HFFc6 (cell line): ENCODE data around the gene TFEB. TPM values are rescaled to one million over a fixed set of nuclear protein-coding genes. Genes with fewer than 3 reads are reported as not detected.
A peak's percentile ranks its signal among the peaks of the same experiment; 100 is the strongest.

Experiments
- DNase-seq: peaks from one replicate; pipeline ENCODE4 v3.0.0-alpha.2; 2018
- H3K27ac Mint-ChIP-seq: 2 replicates; pipeline ENCODE4 v1.8.0; 2020; ENCODE audit warnings: mild to moderate bottlenecking, mixed read lengths
- H3K27me3 Mint-ChIP-seq: 2 replicates; pipeline ENCODE4 v1.8.0; 2021; ENCODE audit warnings: mild to moderate bottlenecking, moderate library complexity, mixed read lengths; ENCODE audit not compliant: insufficient read depth
- H3K36me3 Mint-ChIP-seq: 2 replicates; pipeline ENCODE4 v1.8.0; 2021; ENCODE audit warnings: low read depth, mixed read lengths
- H3K4me1 Mint-ChIP-seq: 2 replicates; pipeline ENCODE4 v1.8.0; 2020; ENCODE audit warnings: low read depth, mixed read lengths
- H3K4me3 Mint-ChIP-seq: 2 replicates; pipeline ENCODE4 v1.8.0; 2020; ENCODE audit warnings: mild to moderate bottlenecking, moderate library complexity, mixed read lengths
- H3K9me3 Mint-ChIP-seq: 2 replicates; pipeline ENCODE4 v1.8.0; 2020; ENCODE audit warnings: mild to moderate bottlenecking, mixed read lengths
- total RNA-seq, 6 experiments: library from RNA; stranded (reverse); fragmentation: NEBNext Ultra II Directional; extraction: Animal tissue kit (Norgen Biotek cat#: 25700); gene quantifications; 2 replicates in 1 of 6; 3 replicates in 5 of 6; pipeline ENCODE4 v1.2.3, GENCODE V29; 2021
- TF ChIP-seq, protein P1 (sequence below): fragments of 200-600 bp; sonication (generic); IDR thresholded peaks from 2 replicates; pipeline ENCODE4 v1.5.0; 2021; ENCODE audit warnings: antibody characterized with exemption, mild to moderate bottlenecking

The TFEB gene
- total RNA-seq, 6 experiments from 2014 or later, result 8.7 to 14.2 (median 11.0) TPM

DNA sequence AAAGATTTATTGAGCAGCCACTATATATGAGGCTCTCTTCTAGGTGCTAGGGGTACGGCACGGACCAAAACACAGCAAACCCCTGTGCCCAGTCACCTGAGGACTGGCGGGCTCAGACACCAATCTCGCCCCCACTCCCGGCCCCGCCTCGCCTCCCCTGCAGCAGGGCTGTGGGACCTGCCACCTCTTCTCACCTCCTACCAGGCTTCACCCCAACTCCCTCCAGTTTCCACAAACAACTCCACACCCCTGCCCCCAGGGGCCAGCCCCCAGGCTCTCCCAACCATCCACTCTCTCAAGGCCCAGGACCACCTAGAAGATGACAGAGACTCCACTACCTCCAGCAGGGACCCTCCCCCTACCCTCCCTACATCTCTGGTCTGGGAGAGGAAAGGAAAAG, 6.5 kb downstream of the TFEB start:
- TF ChIP-seq, protein P1, sequence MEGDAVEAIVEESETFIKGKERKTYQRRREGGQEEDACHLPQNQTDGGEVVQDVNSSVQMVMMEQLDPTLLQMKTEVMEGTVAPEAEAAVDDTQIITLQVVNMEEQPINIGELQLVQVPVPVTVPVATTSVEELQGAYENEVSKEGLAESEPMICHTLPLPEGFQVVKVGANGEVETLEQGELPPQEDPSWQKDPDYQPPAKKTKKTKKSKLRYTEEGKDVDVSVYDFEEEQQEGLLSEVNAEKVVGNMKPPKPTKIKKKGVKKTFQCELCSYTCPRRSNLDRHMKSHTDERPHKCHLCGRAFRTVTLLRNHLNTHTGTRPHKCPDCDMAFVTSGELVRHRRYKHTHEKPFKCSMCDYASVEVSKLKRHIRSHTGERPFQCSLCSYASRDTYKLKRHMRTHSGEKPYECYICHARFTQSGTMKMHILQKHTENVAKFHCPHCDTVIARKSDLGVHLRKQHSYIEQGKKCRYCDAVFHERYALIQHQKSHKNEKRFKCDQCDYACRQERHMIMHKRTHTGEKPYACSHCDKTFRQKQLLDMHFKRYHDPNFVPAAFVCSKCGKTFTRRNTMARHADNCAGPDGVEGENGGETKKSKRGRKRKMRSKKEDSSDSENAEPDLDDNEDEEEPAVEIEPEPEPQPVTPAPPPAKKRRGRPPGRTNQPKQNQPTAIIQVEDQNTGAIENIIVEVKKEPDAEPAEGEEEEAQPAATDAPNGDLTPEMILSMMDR, result no peak
- Mint-ChIP-seq H3K4me3 (no peak overlapping the region), H3K27me3 (no peaks in the 10 kb centered on the region), H3K4me1 (peaks cover 51% of the 10 kb centered on the region), H3K36me3 (no peaks in the 10 kb centered on the region), H3K27ac (no peak overlapping the region), H3K9me3 (no peaks in the 10 kb centered on the region)
- no peak for DNase-seq

DNA sequence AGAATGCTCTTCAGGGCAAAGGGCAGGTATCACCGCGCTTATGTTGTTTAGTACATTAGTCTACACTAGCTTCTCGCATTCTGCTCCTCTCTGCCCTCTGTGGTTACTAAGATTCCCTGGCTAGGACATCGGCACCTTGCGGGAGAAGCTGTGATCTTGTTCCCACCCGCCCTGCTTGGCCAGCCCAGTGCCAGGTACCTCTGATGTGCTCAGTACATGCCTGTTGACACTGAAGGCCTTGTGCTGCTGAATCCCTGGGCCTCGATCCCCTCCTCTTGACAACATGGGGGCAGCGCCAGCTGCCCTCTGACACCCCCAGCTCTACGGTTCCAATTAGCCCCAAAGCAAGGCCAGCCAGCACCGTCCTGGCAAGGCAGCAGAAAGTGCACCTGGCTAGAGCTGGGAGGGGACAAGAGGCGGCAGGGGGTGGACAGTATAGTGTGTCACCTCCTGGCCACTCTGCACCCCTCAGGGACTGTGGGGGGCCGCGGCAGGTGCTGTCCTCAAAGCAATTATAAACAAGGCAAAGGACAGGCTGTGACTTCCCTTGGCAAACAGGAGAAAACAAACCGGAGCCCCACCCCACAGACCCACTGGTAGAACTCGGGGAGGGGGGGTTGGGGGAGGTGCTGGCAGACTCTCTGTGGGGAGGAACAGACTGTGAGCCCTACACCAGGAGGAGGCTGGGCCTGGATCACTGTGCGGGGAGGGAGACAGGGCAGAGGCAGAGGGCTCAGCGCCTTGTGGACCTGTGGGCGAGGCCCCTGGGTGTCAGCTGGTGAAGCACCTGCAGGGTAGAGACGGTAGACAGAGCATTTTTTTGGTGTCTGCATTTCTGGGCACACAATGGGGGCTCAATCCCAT, 7.1 kb downstream of the TFEB start:
- Mint-ChIP-seq H3K36me3 (no peaks in the 10 kb centered on the region), H3K4me3 (no peak overlapping the region), H3K27ac (no peak overlapping the region), H3K27me3 (no peaks in the 10 kb centered on the region), H3K9me3 (no peaks in the 10 kb centered on the region), H3K4me1 (peaks cover 54% of the 10 kb centered on the region)
- TF ChIP-seq, protein P1, result no peak
- no peak for DNase-seq

DNA sequence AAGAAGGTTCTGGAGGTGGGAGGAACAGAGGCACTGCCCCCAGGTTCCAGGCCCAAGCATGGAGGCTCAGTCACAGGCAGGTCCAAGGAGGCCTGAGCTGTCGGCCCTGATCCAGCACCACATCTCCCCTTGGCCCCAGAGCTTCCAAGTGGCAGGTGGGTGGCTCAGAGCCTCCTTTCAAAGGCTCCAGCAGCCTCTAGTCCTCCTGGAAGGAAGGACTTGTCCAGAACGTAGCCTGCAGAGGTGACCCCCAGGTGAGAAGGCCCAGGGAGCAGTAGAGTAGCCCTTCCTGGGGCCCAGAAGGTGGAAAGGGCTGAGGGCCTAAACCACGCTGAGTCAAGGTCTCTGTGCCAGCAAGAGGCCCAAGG, 7.7 kb downstream of the TFEB start:
- TF ChIP-seq, protein P1, result no peak
- H3K27ac Mint-ChIP-seq, result no peak overlapping the region
- H3K4me1 Mint-ChIP-seq, result peaks cover 55% of the 10 kb centered on the region
- H3K27me3 Mint-ChIP-seq, result no peaks in the 10 kb centered on the region
- H3K9me3 Mint-ChIP-seq, result no peaks in the 10 kb centered on the region
- no peaks in the 10 kb centered on the region for H3K36me3 Mint-ChIP-seq
- H3K4me3 Mint-ChIP-seq, result no peak overlapping the region
- DNase-seq, result no peak

DNA sequence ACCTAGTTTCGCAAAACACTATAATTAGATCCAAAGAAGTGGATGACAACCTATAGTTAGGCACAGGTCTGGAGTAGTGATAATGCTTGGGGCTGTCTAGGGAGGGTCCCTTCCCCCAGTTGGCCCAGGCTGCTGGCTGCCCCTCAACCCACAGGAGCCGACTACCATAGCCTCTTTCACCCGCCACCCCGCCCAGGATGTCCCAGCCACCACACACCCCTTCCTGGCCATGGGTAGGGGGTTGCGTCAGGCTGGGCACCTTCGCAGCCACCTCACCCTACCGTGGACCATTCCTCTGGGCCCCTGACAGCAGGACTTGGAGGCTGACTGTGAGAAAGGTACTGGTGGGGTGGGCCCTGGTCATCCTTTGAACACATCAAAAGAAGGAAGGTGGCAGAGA, 8.5 kb downstream of the TFEB start:
- TF ChIP-seq, protein P1, result no peak
- Mint-ChIP-seq H3K27me3 (no peaks in the 10 kb centered on the region), H3K9me3 (no peaks in the 10 kb centered on the region), H3K36me3 (no peaks in the 10 kb centered on the region), H3K4me3 (no peak overlapping the region), H3K4me1 (peaks cover 52% of the 10 kb centered on the region), H3K27ac (no peak overlapping the region)
- DNase-seq, result no peak

DNA sequence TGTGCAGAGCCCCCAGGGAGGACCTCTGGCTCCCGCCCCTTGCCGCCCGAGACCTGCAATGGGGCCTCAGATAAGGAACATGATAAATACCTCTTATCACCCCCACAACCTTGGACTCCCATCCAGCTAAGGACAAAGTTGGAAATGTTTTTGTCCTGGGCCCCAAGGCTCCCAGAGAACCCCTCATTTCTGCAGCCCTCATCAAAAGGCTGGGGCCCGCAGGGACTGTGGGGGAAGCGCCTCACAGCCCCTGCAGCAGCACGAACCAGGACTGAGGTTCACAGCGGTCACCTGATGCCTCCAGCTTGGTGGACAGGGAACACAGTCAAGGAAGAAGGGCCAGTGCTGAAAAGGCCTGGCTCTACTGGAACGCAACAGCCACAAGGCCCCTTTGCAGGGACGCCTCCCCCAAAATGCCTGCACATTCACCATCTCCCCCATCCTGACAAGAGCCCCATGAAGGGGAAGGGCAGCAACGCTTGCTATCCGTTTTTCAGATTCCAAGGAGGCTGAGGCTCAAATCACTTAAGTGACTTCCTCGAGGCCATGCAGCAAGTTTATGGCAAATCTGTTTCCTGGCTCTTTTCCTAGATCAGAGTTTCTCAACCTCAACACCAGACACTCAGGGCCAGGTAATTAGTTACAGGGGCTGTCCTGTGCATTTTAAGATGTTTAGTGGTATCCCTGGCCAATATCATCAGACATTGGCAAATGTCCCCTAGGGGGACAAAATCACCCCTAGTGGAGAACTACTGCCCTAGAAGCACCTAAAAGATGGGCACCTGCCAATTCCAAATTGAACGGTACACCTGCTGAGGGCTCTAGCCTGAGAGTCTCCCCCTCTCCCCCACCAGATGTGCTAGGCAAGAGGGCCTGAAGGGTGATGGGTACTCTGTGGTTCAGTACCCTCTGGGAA, 10.6 kb downstream of the TFEB start:
- H3K4me3 Mint-ChIP-seq, result no peak overlapping the region
- H3K27me3 Mint-ChIP-seq, result no peaks in the 10 kb centered on the region
- H3K9me3 Mint-ChIP-seq, result no peaks in the 10 kb centered on the region
- H3K4me1 Mint-ChIP-seq, result peaks cover 42% of the 10 kb centered on the region
- no peaks in the 10 kb centered on the region for H3K36me3 Mint-ChIP-seq
- TF ChIP-seq, protein P1, result peak; percentile 43
- H3K27ac Mint-ChIP-seq, result peak overlapping the region; percentile 45; the same call in 1 of the 2 replicates
- DNase-seq, result no peak
